UCSD-AML1 (cell line): ENCODE data around the gene CD300LF.

Experiments used
- DNase-seq: peaks from one replicate; lab custom pipeline; 2025; ENCODE audit not compliant: unreplicated experiment; lab: John Stamatoyannopoulos, UW

CD300LF gene

DNA sequence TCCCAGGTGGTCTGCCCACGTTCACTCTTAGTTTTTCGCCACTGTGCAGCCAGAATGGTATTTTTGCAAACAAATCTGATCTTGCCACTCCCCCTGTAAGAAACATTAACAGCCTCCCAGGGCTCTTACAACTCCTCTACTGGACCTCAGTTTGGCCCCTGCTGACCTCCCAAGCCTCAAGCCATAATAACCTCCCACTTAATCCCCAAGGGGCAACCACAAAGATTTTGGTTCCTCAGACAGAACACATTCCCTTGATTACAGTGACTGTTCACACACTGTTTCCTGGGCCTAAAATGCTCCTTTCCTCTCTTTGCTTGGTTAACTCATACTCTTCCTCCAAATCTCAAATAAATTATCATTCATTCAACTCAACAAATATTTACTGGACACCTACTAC is 67.7 kb downstream of the CD300LF start:
- DNase-seq: no peak

DNA sequence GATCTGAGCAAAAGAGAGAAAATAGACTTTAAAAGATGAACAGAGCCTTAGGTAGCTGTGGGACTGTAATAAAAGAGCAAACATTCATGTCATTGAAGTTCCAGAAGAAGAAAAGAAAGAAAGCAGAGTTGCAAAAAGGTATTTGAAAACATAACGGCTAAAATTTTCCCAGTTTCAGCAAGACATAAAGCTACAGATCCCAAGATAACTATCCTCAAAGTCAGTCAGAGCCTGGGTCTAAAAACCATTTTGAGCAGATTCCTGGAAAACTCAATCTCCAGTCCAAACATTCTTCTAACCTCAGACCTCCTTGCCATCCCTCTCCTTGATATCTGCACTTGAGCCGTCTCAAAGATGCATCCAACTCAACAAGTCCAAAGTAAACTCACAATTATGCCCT is 68.3 kb downstream of the CD300LF start:
- DNase-seq: no peak
